CD1c-positive myeloid dendritic cell (primary cell): ENCODE results near the gene PPIF.

ENCODE experiments used
- DNase-seq: peaks from one replicate; pipeline ENCODE4 v3.0.0-alpha.2; 2016; ENCODE audit errors: extremely low spot score

The PPIF gene

GRCh38 chr10:79401015-79401921 is 54.0 kb downstream of the PPIF start:
- DNase-seq, result no peak

- no peak for DNase-seq
These were observed 55.3 kb downstream of the PPIF start for GRCh38 chr10:79402625-79402946.

- no peak for DNase-seq
These were observed 55.7 kb downstream of the PPIF start for GRCh38 chr10:79402951-79403350.

- peak; percentile 15 for DNase-seq
These were observed 56.4 kb downstream of the PPIF start for GRCh38 chr10:79403441-79404230.

GRCh38 chr10:79404231-79404609 is 57.0 kb downstream of the PPIF start:
- peak; percentile 27 for DNase-seq

GRCh38 chr10:79404690-79405131 is 57.4 kb downstream of the PPIF start:
- peak; percentile 9 for DNase-seq
